Common myeloid progenitor, CD34-positive (primary cell): ENCODE data around the gene WWOX.

Experiments
- CTCF ChIA-PET: fragments of 350-600 bp; sonication (Branson Sonifier 250); formaldehyde crosslinking; loops from one replicate; lab custom pipeline; 2021; ENCODE audit warnings: antibody characterized with exemption; lab: Charles Lee
- POLR2A ChIA-PET: fragments of 350-600 bp; sonication (Branson Sonifier 250); formaldehyde crosslinking; loops from one replicate; lab custom pipeline; 2021; ENCODE audit warnings: antibody characterized with exemption; lab: Charles Lee
- DNase-seq, 3 donors: peaks; one replicate each; pipeline versions ENCODE4 v3.0.0 to v3.0.0-alpha.2; 2013
- H3K27ac ChIP-seq, 2 experiments: 1 replicate in 1 of 2; 2 replicates in 1 of 2; pipeline ENCODE4 v1.7.0; 2013; ENCODE audit warnings: inconsistent platforms in 2 of 2, low read length in 2 of 2, mild to moderate bottlenecking in 2 of 2, low read depth in 1 of 2, moderate library complexity in 1 of 2; ENCODE audit not compliant: severe bottlenecking in 2 of 2, insufficient read depth in 1 of 2, poor library complexity in 1 of 2
- H3K27me3 ChIP-seq, 5 experiments: replicated peaks in 2 of 5; 1 replicate in 3 of 5; 2 replicates in 2 of 5; pipeline versions ENCODE4 v1.6.1 to v1.7.0; 2013; ENCODE audit warnings: low read length in 4 of 5, mild to moderate bottlenecking in 2 of 5, moderate library complexity in 2 of 5, inconsistent platforms in 1 of 5; ENCODE audit not compliant: insufficient read depth in 5 of 5, control insufficient read depth in 4 of 5
- H3K36me3 ChIP-seq, 4 experiments: 1 replicate in 2 of 4; 2 replicates in 2 of 4; pipeline versions ENCODE4 v1.6.1 to v1.7.0; 2013; ENCODE audit warnings: low read length in 3 of 4, control low read depth in 1 of 4, mild to moderate bottlenecking in 1 of 4; ENCODE audit not compliant: control insufficient read depth in 4 of 4, insufficient read depth in 4 of 4
- H3K4me1 ChIP-seq, 4 experiments: 1 replicate in 3 of 4; 2 replicates in 1 of 4; pipeline versions ENCODE4 v1.6.1 to v1.7.1; 2013; ENCODE audit warnings: low read length in 3 of 4, mild to moderate bottlenecking in 3 of 4, control low read depth in 1 of 4, inconsistent platforms in 1 of 4, moderate library complexity in 1 of 4; ENCODE audit not compliant: control insufficient read depth in 4 of 4, insufficient read depth in 4 of 4; ENCODE audit errors: control extremely low read depth in 1 of 4
- H3K4me3 ChIP-seq, 7 experiments: 1 replicate in 4 of 7; 2 replicates in 3 of 7; pipeline versions ENCODE4 v1.5.1 to v1.7.0; 2013; ENCODE audit warnings: mild to moderate bottlenecking in 7 of 7, low read length in 6 of 7, moderate library complexity in 6 of 7, inconsistent platforms in 2 of 7, low read depth in 2 of 7, control low read depth in 1 of 7; ENCODE audit not compliant: insufficient read depth in 4 of 7, control insufficient read depth in 1 of 7; ENCODE audit errors: extremely low read depth in 1 of 7
- H3K9me3 ChIP-seq, 5 experiments: 1 replicate in 4 of 5; 2 replicates in 1 of 5; pipeline versions ENCODE4 v1.6.1 to v1.7.1; 2013; ENCODE audit warnings: low read length in 4 of 5, mild to moderate bottlenecking in 2 of 5, inconsistent platforms in 1 of 5, low read depth in 1 of 5, moderate library complexity in 1 of 5; ENCODE audit not compliant: control insufficient read depth in 4 of 5, insufficient read depth in 2 of 5; ENCODE audit errors: control extremely low read depth in 1 of 5
- WGBS: methylation state at CpG from one replicate; pipeline ENCODE4 v1.1.5; 2013; ENCODE audit not compliant: insufficient coverage; 5-methylcytosine and 5-hydroxymethylcytosine counted together

The WWOX gene

DNA sequence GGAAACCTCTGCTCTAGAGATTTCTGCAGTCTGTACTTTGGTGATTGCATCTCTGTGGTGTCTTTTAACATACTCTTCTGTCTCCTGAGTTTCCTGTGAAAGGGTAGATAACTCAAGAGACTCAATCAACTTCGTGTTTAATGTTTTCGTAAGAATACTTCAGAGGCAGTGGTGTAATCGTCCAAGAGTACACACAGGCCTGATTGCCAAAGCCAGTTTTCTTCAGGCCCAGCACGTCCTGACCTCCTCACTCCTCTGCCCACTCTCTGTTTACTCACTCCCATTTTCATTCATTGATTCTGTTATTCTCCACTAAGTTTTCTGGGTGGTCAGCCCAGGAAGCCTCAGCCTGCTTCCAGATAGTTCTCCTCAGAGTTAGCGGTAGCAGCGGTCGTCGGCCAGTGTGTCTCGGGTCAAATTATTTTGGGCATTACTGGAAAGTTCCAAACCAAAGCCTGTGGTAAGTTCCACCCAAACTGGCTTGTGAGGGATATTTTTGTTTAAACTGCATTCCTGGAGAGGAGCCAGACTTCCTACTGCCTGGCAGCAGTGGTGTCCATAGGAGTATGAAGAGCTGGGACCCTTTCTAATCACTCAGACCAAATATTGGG, 293.2 kb downstream of the WWOX start:
- Histone ChIP-seq H3K9me3 (peaks cover 0 to 16% (median 8%) of the 10 kb centered on the region in 5 experiments), H3K36me3 (peaks cover 0 to 8% (median 3%) of the 10 kb centered on the region in 4 experiments), H3K27ac (no peak overlapping the region), H3K4me1 (no peaks in the 10 kb centered on the region), H3K27me3 (no peaks in the 10 kb centered on the region), H3K4me3 (no peak overlapping the region)
- 95% methylated on average over 7 of the region's 9 CpGs for WGBS
- DNase-seq, result no peak
- POLR2A ChIA-PET, result no interaction called here
- CTCF ChIA-PET, result no interaction called here

DNA sequence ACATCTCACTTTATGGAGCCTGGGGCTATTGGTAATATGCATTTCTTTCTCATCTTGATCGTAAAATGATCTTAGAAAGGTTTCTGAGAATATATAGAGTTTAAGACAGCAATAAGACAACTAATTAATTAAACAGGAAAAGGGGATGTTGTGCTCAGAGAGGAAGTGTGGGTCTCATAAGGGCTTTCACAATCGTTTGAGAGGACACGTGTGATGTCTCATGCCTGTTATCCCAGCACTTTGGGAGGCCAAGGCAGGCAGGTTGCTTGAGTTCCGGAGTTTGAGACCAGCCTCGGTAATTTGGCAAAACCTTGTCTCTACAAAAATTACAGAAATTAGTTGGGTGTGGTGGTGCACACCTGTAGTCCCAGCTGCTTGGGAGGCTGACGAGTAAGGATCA, 295.6 kb downstream of the WWOX start:
- peaks cover 0 to 8% (median 3%) of the 10 kb centered on the region in 4 experiments for H3K36me3 ChIP-seq
- CTCF ChIA-PET, result no interaction called here

DNA sequence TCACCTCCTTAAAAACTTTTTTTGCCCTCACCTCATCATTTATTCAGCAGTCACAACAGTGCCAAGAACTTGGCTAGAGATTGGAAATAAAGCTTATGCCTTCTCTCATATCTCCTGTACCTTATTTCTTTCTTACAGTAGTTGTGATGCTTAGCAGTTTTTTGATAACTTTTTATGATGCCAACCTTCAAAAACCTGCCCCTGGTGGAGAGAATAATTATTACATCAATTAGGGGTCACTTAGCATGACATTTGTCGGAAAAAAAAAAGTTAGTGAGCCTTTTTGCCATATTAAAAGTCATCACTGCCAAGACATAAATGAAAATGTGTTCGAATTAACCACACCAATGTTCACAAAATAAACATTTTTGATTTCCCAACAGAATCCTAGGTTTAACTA, 296.6 kb downstream of the WWOX start:
- no peak overlapping the region for H3K4me3 ChIP-seq
- ChIA-PET POLR2A (no interaction called here), CTCF (no interaction called here)
- H3K9me3 ChIP-seq, result peaks cover 0 to 17% (median 8%) of the 10 kb centered on the region in 5 experiments
- WGBS, result 100% methylated on average over 1 of the region's 2 CpGs
- no peak overlapping the region for H3K27ac ChIP-seq
- H3K36me3 ChIP-seq, result peaks cover 0 to 8% (median 3%) of the 10 kb centered on the region in 4 experiments
- DNase-seq, result peak; percentile 2 to 32 (median 22)
- no peaks in the 10 kb centered on the region for H3K27me3 ChIP-seq
- H3K4me1 ChIP-seq, result no peaks in the 10 kb centered on the region

More for the DNA sequence above, 295.6 kb downstream of the WWOX start:
- POLR2A ChIA-PET, result no interaction called here
- Histone ChIP-seq H3K27ac (no peak overlapping the region), H3K4me3 (no peak overlapping the region), H3K9me3 (peaks cover 0 to 17% (median 8%) of the 10 kb centered on the region in 5 experiments), H3K4me1 (no peaks in the 10 kb centered on the region), H3K27me3 (no peaks in the 10 kb centered on the region)
- WGBS, result 100% methylated on average over 1 of the region's 6 CpGs
- no peak for DNase-seq

DNA sequence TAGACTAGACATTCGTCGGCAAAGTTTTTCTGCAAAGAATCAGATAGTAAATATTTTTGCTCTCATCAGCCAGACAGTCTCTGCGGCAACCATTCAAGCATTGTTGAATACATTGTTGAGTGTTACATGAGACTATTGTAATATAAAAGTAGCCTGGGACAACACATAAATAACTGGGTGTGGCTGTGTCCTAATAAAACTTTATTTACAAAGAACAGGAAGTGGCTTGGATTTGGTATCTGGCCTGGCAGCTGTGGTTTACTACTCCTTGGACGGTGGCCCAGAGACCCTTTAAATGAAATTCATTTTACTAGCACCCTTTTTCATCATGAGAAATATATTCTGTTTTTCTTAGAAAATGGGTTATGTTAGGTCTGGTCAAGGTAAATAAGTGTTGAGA, 297.2 kb downstream of the WWOX start:
- DNase-seq, result no peak
- 100% methylated on average over 3 of the region's 4 CpGs for WGBS
- Histone ChIP-seq H3K27me3 (no peaks in the 10 kb centered on the region), H3K4me1 (no peaks in the 10 kb centered on the region), H3K36me3 (peaks cover 0 to 8% (median 3%) of the 10 kb centered on the region in 4 experiments), H3K27ac (no peak overlapping the region), H3K4me3 (no peak overlapping the region), H3K9me3 (peaks cover 0 to 17% (median 7%) of the 10 kb centered on the region in 5 experiments)
- ChIA-PET POLR2A (no interaction called here), CTCF (no interaction called here)

DNA sequence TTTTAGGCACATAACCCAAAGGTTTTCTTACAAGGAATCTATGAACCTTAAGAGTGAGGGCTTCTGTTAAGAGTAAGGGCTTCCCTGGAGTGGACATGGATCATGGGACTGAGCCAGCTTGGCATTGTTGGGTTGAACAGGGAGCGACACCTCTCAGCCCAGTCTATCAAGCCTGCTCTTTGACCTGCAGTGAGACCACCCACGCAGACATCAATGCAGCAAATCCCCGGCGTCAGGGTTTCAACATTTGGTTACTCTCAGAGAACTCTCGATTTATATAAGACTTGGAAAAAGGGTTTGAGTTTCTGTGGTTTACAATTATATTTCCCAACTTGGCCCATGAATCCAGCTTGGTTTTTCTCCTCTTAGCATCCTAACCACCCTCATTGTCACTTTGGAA, 299.9 kb downstream of the WWOX start:
- no peak for DNase-seq
- H3K4me3 ChIP-seq, result no peak overlapping the region
- H3K9me3 ChIP-seq, result peaks cover 0 to 2% (median 0%) of the 10 kb centered on the region in 5 experiments
- no peaks in the 10 kb centered on the region for H3K4me1 ChIP-seq
- ChIA-PET POLR2A (no interaction called here), CTCF (interaction anchor here (1.1 kb wide), 1 partner anchor 10 kb away, joined by 4 read pairs; no protein-coding TSS in a partner anchor)
- WGBS, result 97% methylated on average over 4 of the region's 5 CpGs
- H3K27me3 ChIP-seq, result no peaks in the 10 kb centered on the region
- H3K27ac ChIP-seq, result no peak overlapping the region
- H3K36me3 ChIP-seq, result peaks cover 0 to 2% (median 0%) of the 10 kb centered on the region in 4 experiments

DNA sequence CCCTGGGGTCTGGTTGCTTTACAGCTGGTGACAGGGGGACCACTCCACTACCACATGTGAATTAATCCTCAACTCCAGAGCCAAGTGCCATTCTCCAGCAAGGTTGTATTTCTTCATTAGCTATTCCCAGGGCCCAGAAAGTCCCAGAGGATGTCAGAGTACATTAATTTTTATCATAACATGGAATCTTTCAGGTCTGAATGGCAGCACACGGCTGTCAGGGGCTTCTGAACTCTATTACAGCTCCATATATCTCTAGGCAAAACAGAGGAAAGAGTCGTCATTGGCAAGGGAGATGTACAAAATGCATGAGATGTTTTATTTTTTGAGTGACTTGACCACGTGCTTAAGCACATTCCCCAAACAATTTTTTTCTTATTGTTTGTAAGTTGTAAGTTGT, 303.4 kb downstream of the WWOX start:
- H3K36me3 ChIP-seq, result no peaks in the 10 kb centered on the region
- no peak overlapping the region for H3K4me3 ChIP-seq
- no peaks in the 10 kb centered on the region for H3K4me1 ChIP-seq
- CTCF ChIA-PET, result no interaction called here
- POLR2A ChIA-PET, result no interaction called here
- no peak for DNase-seq
- H3K9me3 ChIP-seq, result peaks cover 0 to 3% (median 1%) of the 10 kb centered on the region in 5 experiments
- WGBS, result no CpG with 5 or more reads among the region's 3 CpGs
- H3K27me3 ChIP-seq, result no peaks in the 10 kb centered on the region
- H3K27ac ChIP-seq, result no peak overlapping the region

DNA sequence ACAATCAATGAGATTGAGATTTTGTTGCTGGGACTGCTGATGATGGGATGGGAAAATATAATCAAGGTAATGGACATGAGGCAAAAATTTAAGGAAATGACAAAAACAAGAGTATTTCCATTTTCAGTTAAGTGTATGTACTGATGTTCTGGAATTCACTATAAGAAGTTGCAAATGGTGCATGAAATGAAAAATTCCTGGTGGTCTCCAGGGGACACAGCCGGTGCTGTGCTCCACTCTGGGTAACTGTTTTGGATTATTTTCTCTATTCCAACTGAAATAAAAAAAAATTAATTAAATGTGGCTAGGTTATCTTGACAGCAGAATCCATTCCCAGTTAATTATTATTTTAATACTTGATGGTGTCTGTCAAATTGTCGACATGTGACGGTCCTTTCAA, 305.6 kb downstream of the WWOX start:
- Histone ChIP-seq H3K27me3 (no peaks in the 10 kb centered on the region), H3K27ac (no peak overlapping the region), H3K9me3 (peaks cover 1 to 13% (median 7%) of the 10 kb centered on the region in 5 experiments), H3K36me3 (no peaks in the 10 kb centered on the region), H3K4me3 (no peak overlapping the region), H3K4me1 (no peaks in the 10 kb centered on the region)
- WGBS, result no CpG with 5 or more reads among the region's 3 CpGs
- POLR2A ChIA-PET, result interaction anchor here (0.6 kb wide), 1 partner anchor 31 kb away, joined by 3 read pairs; no protein-coding TSS in a partner anchor
- DNase-seq, result no peak
- CTCF ChIA-PET, result no interaction called here
